COLO829 (cell line): Measurements from ENCODE around the gene DSC3.
A peak's percentile ranks its signal among the peaks of the same experiment; 100 is the strongest.

Experiments used
- DNase-seq: peaks from one replicate; pipeline ENCODE4 v3.0.0; 2012; ENCODE audit warnings: low spot score

Gene DSC3

DNA sequence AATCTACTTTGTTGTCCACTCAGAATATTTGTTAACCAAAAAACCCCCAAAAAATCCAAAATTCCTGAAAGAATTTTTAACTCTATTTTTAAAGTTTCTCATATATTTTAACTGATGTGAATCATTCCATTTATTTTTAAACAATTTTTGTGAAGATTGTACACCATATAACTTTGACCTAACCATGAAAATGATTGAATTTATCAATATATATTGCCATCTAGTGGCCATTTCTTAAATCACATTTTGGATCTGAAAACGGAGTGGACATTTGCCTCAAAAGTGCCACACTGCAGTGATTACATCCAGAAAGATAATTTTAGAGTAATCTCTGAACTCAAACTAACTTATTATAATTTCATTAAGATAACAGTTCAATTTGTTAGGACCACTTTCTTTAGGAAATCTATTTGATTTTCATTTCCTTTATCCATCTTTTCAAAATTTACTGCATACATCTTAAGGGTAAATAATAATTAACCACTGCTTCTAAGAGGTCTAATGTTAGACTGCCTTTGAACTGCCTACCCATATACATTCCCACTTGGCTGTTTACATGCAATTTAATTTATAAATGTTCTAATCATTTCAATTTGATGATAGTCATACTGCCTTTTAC is 71.1 kb downstream of the DSC3 start:
- DNase-seq = peak; percentile 6

DNA sequence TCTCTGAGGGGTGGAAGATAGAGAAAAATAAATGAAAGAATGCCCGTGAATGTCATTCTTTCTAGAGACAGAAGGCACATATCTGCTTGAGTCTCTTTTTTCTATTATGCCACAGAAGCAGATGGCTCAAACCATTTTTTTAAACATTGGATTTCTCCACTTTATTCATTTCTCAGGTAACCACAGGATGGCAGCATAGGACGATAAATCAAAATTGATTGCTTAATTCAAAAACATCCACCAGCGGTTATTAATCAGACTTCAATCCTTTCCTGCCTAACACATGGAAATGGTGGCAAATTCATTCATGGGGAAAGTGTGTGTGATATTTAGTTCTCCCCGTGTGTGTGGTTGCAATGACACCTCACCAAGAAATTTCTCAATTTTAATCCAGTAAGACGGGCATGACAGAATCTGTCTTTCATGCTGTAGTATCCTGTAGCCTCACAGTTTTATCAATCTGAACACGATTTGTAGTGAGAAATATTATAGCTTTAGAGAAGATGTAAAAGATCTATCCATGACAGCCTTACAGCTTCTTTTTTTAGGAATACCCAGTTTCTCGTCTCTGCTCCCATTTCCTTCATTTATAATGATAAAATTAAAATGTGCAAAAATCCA is 72.2 kb downstream of the DSC3 start:
- DNase-seq = peak; percentile 2

- DNase-seq = no peak
Observed at GRCh38 chr18:30969670-30970170, 72.8 kb downstream of the DSC3 start.

GRCh38 chr18:30967701-30968100 is 74.8 kb downstream of the DSC3 start:
- no peak for DNase-seq

GRCh38 chr18:30965237-30965636 is 77.3 kb downstream of the DSC3 start:
- DNase-seq = no peak

DNA sequence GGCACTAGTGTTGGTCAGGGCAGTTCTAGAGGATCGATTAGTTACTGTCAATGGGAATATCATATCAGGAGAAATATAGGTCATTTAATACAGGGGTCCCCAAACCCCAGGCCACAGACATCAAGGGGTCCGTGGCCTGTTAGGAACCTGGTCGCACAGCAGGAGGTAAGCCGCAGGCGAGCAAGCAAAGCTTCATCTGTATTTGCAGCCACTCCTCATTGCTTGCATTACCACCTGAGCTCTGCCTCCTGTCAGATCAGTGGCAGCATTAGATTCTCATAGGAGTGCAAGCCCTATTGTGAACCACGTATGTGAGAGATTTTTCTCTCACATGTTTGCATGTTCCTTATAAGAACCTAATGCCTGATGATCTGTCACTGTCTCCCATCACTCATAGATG is 81.9 kb downstream of the DSC3 start:
- no peak for DNase-seq

DNA sequence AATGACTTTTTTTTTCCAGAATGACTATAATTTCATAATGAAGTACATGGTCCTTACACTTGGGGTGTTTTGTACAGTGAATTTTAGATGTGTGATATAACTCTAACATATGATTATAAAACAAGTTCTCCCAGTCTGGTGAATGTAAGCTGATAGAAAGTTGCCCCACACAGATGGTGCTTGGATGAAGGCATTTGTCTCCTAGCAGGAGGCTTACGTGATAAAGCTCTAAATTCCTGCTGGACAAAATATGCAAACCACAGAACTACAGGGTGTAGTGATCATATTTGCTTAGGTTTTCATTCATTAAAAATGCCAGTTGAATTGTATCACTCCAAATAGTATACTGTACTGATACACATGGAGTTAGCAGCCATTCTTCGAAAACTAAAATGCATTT is 85.5 kb downstream of the DSC3 start:
- no peak for DNase-seq

DNA sequence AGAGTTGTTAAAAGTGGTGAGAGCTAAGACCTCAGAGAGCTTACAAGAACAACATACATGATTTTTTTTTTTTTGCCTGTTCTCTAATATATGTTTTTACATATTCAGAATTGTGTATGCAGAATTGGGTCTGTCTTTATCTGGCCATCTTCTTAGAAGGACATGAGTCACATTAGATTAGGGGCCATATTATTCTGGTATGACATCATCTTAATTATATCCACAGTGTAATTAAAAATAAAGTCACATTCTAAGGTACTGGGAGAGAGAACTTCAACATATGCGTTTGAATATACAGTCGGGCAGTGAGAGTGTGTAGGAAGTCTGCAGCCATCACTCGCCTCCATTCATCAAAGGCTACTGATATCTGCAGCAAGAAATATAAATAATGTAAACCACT is 88.3 kb downstream of the DSC3 start:
- no peak for DNase-seq

- DNase-seq = peak; percentile 69
Observed at GRCh38 chr18:30945761-30946160, 96.8 kb downstream of the DSC3 start.

DNA sequence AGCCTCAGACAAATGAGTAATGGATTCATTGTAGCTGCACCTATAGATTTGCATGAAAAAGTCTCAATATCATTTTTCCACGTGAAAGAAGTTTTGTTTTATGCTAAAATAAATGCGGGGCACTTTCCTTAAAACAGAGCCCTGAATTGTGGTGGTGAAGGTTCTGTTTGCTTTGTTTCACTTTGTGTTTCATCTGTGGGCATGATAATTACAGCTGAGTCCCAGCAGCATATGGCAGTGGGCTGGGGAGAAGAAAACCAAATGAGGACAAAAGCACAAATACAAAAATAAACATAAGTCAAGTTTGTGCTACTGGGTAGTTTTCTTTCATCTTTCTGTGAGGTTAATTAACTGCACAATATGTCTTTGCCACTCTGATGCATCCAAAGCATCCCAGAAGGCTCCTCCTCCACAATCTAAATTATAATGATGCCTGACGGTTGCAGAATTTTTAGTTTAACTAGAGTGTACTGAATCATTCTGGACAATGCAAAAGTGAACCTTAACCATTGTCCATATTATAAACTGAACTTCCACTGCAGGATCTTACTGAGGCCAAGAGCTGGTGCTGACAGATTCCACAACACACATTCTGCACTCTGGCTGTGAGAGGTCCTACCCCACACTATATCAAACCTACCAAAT is 97.6 kb downstream of the DSC3 start:
- DNase-seq = no peak

GRCh38 chr18:30940952-30941539 is 101.5 kb downstream of the DSC3 start:
- DNase-seq = no peak
